NCI-H345 treated with DMSO at 0.1 percent for 48 hours (cell line): ENCODE data around the gene TRAPPC4.
"Not testable (repeated sequence)": the region's sequence is repeated elsewhere in the genome, so short reads cannot be mapped to it uniquely, and the experiment has no call there.

ENCODE experiments used
- DNase-seq: peaks from one replicate; lab custom pipeline; 2025; ENCODE audit not compliant: unreplicated experiment; lab: John Stamatoyannopoulos, UW

TRAPPC4 gene

DNA sequence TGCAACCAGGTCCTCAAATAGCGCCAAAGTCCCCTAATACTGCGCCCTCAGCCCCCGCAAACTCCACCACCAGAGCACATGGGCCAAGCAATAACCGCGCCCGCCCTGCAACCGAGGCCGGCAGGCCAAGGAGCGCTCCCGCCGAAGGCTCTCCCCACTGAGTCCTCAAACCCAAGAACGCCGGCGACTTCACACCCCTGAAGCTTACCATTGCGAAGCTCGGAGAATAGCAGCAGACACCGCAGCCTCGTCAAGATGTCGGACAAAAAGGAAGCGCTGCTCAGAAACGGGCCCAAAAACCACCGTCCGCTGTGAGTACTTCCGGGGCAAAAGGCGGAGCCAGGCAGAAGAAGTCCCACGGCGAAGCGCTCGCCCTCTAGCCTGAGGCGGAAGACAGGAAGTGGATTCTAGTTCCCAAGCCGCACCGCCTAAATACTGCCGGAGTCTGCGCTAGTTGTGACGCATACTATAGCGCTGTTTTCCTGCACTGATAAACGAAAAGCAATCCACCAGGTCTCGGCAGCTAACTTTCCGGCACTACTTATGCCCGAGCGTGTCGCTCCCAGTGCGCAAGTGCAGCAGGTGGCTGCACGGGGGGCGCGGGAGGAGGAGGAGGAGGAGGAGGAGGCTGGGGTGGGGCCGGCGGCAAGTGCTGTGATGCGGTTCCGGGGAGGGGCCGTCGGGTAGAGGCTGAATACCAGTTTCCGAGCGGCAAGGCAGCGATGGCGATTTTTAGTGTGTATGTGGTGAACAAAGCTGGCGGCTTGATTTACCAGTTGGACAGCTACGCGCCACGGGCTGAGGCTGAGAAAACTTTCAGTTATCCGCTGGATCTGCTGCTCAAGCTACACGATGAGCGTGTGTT is at the start of gene TRAPPC4, which contains the start of gene RPS25:
TRAPPC4 (plus strand) TSS at position 693 of the 865 bp plus-strand sequence; CDS start at position 723, 30 bp downstream.
RPS25 (minus strand) TSS at position 270 of the 865 bp plus-strand sequence; CDS start at position 211, 59 bp downstream.
- DNase-seq = peak; percentile 95

- DNase-seq = not testable (repeated sequence)
Observed at GRCh38 chr11:118969508-118969907, 49.1 kb upstream of the TRAPPC4 start.

GRCh38 chr11:118971646-118972045 is 46.9 kb upstream of the TRAPPC4 start, which contains the start of gene FOXR1:
FOXR1 (plus strand) TSS chr11:118971761; CDS start chr11:118971932, 171 bp downstream.
- DNase-seq = no peak

DNA sequence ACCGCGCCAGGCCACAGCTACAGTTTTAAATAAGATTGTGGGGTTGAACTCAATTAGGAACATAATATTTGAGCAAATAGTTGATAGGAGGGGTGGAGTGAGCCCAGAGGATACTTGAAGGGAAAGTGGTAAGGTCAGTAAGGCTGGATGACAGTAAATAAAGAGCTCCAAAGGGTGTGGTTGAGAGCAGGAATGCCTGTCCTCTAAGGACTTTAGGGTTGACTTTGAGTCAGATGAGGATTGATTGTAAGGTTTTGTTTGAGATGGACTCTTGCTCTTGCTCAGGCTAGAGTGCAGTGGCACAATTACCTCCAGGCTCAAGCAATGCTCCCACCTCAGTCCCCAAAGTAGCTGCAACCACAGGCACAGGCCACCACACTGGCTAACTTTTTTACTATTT is 44.6 kb upstream of the TRAPPC4 start:
- no peak for DNase-seq

DNA sequence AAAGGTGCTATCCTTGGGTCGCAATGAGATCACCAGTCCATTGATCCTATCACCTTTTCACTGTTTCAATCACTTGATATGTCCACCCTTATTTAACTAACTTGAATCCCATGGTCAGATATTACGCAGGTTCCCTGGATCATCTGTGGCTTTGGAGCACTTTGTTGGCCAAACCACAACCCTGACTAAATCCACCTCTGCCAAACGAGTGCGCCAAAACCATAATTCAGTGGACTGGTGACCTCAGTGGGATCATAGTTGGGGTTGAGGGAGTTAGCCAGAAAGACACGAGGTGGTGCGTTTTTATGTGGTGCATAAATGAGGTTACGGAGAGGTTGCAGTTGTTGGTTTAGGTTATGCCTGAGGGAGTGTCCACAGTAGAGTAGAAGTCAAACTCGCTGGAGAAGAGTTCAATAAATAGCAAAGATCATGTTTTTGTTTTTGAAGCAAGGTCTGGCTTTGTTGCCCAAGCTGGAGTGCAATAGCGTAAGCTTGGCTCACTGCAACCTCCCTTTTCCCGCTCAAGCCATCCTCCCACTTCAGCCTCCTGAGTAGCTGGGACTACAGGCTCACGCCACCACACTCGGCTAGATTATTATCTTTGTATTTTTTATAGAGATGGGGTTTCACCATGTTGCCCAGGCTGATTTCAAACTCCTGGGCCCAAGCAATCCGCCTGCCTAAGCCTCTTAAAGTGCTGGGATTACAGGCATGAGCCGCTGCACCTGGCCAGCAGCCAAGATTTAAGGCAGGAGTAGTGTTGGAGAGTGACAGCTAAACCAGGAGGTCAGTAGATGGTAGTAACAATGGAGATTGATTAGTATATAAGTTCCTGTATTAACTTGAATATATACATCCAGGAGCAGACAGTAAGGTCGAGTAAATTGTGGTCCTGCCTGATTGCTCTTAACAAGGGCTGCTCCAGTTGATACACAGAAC is 42.5 kb upstream of the TRAPPC4 start:
- no peak for DNase-seq

- DNase-seq = no peak
Observed at GRCh38 chr11:118979434-118979833, 39.1 kb upstream of the TRAPPC4 start.

GRCh38 chr11:118980191-118980881 is 38.2 kb upstream of the TRAPPC4 start:
- DNase-seq = no peak

DNA sequence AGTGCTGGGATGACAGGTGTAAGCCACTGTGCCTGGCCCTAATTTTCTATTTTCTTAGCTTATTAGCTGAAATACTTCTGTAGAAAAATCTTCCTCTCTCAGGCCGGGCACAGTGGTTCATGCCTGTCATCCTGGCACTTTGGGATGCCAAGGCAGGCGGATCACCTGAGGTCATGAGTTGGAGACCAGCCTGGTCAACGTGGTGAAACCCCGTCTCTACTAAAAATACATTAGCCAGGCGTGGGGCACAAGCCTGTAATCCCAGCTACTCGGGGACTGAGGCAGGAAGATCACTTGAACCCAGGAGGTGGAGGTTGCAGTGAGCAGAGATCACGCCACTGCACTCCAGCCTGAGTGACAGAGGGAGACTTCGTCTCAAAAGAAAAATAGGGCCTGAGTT is 34.2 kb upstream of the TRAPPC4 start:
- not testable (repeated sequence) for DNase-seq

DNA sequence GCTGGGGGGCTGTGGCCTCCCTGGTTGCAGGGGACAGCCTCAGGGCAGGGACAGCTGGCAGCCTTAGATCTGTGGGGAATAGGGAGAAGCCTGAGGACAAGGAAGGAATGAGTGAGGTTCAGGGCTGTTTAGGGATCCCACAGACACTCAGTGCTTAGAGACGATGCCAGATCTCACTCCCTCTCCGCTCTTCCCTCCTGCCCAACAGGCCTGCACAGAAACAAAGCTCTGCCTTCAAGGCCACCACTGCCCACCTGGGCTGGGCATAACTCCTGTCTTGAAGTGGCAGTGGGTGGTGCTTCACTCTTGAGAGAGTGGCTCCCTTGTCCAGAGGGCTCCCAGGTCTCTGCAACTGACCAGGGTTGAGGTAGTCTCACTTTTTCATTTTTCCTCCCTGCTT is 33.7 kb upstream of the TRAPPC4 start:
- DNase-seq = no peak

DNA sequence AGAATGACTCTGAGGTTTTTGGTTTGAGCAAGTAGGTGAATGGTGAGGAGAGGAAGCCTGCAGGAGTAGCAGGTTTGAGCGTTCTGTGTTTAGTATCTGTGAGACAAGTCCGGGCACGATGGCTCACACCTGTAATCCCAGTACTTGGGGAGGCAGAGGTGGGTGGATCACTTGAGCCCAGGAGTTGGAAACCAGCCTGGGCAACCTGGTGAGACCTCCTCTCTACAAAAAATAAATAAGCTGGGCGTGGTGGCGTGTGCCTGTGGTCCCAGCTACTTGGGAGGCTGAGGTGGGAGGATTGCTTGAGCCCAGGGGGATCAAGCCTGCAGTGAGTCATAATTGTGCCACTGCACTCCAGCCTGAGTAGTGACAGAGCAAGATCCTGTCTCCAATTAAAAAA is 30.3 kb upstream of the TRAPPC4 start:
- DNase-seq = peak; percentile 72

DNA sequence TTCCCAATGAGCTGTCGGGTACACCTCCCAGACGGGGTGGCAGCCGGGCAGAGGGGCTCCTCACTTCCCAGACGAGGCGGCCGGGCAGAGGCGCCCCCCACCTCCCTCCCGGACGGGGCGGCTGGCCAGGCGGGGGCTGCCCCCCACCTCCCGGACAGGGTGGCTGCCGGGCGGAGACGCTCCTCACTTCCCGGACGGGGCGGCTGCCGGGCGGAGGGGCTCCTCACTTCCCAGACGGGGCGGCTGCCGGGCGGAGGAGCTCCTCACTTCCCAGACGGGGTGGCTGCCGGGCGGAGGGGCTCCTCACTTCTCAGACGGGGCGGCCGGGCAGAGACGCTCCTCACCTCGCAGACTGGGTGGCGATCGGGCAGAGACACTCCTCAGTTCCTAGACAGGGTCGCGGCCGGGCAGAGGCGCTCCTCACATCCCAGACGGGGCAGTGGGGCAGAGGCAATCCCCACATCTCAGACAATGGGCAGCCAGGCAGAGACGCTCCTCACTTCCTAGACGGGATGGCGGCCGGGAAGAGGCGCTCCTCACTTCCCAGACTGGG is 27.0 kb upstream of the TRAPPC4 start:
- DNase-seq = not testable (repeated sequence)

- no peak for DNase-seq
Observed at GRCh38 chr11:118996926-118997626, 21.5 kb upstream of the TRAPPC4 start.

GRCh38 chr11:118997627-118998387 is 20.8 kb upstream of the TRAPPC4 start, which contains the start of gene CENATAC:
CENATAC (plus strand) TSS chr11:118998138; CDS start chr11:118998198, 60 bp downstream.
- peak; percentile 90 for DNase-seq

DNA sequence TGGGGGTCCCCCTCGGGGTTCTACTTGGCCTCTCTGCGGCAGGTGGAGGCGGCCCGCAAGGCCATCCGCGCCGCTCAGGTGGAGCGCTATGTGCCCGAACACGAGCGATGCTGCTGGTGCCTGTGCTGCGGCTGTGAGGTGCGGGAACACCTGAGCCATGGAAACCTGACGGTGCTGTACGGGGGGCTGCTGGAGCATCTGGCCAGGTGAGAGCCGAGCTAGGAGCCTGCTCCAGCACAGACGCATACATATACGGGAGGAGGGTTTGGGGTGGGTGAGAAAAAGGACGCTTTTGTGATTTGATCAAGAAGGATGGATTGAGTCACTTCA is 20.2 kb upstream of the TRAPPC4 start:
- DNase-seq = no peak

- DNase-seq = no peak
Observed at GRCh38 chr11:118998822-118999221, 19.7 kb upstream of the TRAPPC4 start.

- DNase-seq = no peak
Observed at GRCh38 chr11:119000906-119001305, 17.7 kb upstream of the TRAPPC4 start.

DNA sequence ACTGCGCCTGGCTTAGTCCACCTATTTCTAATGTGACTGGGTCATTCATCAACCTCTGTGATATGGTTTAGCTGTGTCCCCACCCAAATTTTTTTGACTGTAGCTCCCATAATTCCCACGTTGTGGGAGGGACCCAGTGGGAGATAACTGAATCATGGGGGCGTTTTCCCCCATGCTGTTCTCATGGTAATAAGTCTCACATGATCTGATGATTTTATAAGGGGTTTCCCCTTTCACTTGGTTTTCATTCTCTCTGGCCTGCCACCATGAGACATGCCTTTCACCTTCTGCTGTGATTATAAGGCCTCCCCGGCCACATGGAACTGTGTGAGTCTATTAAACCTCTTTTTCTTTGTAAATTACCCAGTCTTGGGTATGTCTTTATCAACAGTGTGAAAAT is 11.9 kb upstream of the TRAPPC4 start:
- DNase-seq = no peak

DNA sequence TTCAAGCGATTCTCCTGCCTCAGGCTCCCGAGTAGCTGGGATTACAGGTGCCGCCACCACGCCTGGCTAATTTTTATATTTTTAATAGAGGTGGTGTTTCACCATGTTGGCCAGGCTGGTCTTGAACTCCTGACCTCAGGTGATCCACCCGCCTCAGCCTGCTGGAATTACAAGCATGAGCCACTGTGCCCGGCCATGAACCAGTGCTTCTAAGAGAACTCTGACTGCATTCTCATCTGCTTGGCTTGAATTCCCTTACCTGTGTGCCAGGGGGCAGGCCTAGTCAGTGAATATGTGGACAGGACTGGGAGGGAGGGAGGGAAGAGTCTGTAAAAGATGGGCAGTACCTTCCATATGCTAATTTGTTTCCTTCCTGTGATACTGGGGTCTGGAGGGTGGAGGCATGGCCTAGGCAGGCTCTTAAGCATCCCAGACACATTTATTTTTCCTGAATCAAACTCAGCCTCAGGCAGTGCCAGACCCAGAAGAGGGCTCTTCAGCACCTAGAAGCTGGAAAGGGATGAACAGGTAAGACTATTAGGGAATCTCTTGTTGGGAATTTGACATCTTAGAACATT is 7.0 kb upstream of the TRAPPC4 start:
- no peak for DNase-seq

- no peak for DNase-seq
Observed at GRCh38 chr11:119012629-119013170, 5.9 kb upstream of the TRAPPC4 start.
